HCT116 (cell line): ENCODE data around the gene NSUN7. TPM values are rescaled to one million over a fixed set of nuclear protein-coding genes. Genes with fewer than 3 reads are reported as not detected.

ENCODE experiments used
- ATAC-seq: fragments of 200-7000 bp; cut with Tn5 transposase; 2 replicates; pipeline ENCODE4 v1.9.1; 2020; ENCODE audit warnings: mild to moderate bottlenecking, moderate library complexity
- BruUV-seq: library from RNA; stranded (reverse); fragments of 400-500 nt; replicated peaks from 2 replicates; lab custom pipeline; 2021; lab: Mats Ljungman, UMichigan
- CTCF ChIA-PET: fragments of 300-600 bp; sonication (Branson Sonifier 250); formaldehyde crosslinking; loops from one replicate; lab custom pipeline; 2021; ENCODE audit warnings: antibody characterized with exemption; lab: Charles Lee
- POLR2A ChIA-PET: fragments of 300-600, 350-600 bp; sonication (Branson Sonifier 250); formaldehyde crosslinking; loops from one replicate; lab custom pipeline; 2021; ENCODE audit warnings: antibody characterized with exemption; lab: Charles Lee
- RAD21 ChIA-PET, 2 experiments: fragments of 300-600 bp; sonication (Branson Sonifier 250); formaldehyde crosslinking; loops; one replicate each; lab custom pipeline; 2023; ENCODE audit warnings: low total read pairs in 2 of 2; ENCODE audit not compliant: uncharacterized antibody in 2 of 2, unreplicated experiment in 2 of 2, low non-redundant PET in 1 of 2; lab: Charles Lee
- DNase-seq: peaks from one replicate; pipeline ENCODE4 v3.0.0-alpha.2; 2010; ENCODE audit warnings: low read depth, low spot score
- H2AFZ ChIP-seq: fragments of 200-600 bp; shearing (Covaris generic), sonication (generic); 2 replicates; pipeline ENCODE4 v1.6.1; 2017; ENCODE audit warnings: low read depth, mixed run types, mixed read lengths, antibody characterized with exemption, low read length; ENCODE audit not compliant: poor library complexity, severe bottlenecking
- H3K27ac ChIP-seq: 2 replicates; pipeline ENCODE4 v1.5.1; 2012; ENCODE audit warnings: low read depth, low read length
- H3K27me3 ChIP-seq: fragments of 200-600 bp; sonication (generic); 2 replicates; pipeline ENCODE4 v1.6.1; 2016; ENCODE audit warnings: mixed run types, low read length, mixed read lengths; ENCODE audit not compliant: insufficient read depth
- H3K36me3 ChIP-seq, 2 experiments: fragments of 200-500 bp in 1 of 2; fragments of 200-600 bp in 1 of 2; sonication (Bioruptor generic) in 1 of 2; sonication (generic) in 1 of 2; 2 replicates each; pipeline versions ENCODE4 v1.5.1 to v1.6.1; 2014 to 2016; ENCODE audit warnings: low read length in 2 of 2, inconsistent platforms in 1 of 2, mixed read lengths in 1 of 2, mixed run types in 1 of 2; ENCODE audit not compliant: insufficient read depth in 2 of 2, control insufficient read depth in 1 of 2
- H3K4me1 ChIP-seq, 2 experiments: fragments of 200-600 bp in 1 of 2; sonication (generic) in 1 of 2; 2 replicates each; pipeline versions ENCODE4 v1.5.1 to v1.6.1; 2012 to 2017; ENCODE audit warnings: low read length in 2 of 2, inconsistent platforms in 1 of 2, mild to moderate bottlenecking in 1 of 2, mixed read lengths in 1 of 2, mixed run types in 1 of 2, moderate library complexity in 1 of 2; ENCODE audit not compliant: insufficient read depth in 2 of 2, control insufficient read depth in 1 of 2
- H3K4me2 ChIP-seq: fragments of 200-600 bp; sonication (generic); 2 replicates; pipeline ENCODE4 v1.6.1; 2017; ENCODE audit warnings: mixed run types, low read length, mixed read lengths
- H3K4me3 ChIP-seq, 2 experiments: fragments of 200-600 bp in 1 of 2; sonication (generic) in 1 of 2; replicated peaks in 1 of 2; 2 replicates each; pipeline ENCODE4 v1.5.1; 2011 to 2016; ENCODE audit warnings: low read length in 2 of 2, control low read depth in 1 of 2, low read depth in 1 of 2, mild to moderate bottlenecking in 1 of 2, mixed read lengths in 1 of 2, mixed run types in 1 of 2
- H3K79me2 ChIP-seq: fragments of 200-600 bp; sonication (generic); 2 replicates; pipeline ENCODE4 v1.6.1; 2017; ENCODE audit warnings: mild to moderate bottlenecking, mixed run types, low read length, moderate library complexity, mixed read lengths; ENCODE audit not compliant: insufficient read depth
- H3K9ac ChIP-seq: fragments of 200-600 bp; sonication (generic); 2 replicates; pipeline ENCODE4 v1.6.1; 2016; ENCODE audit warnings: low read length, mixed read lengths
- H3K9me2 ChIP-seq: fragments of 200-600 bp; sonication (generic), shearing (Covaris generic); 2 replicates; pipeline ENCODE4 v1.6.1; 2017; ENCODE audit warnings: mixed run types, mild to moderate bottlenecking, moderate library complexity; ENCODE audit not compliant: insufficient read depth
- H3K9me3 ChIP-seq, 2 experiments: fragments of 200-500 bp in 1 of 2; fragments of 200-600 bp in 1 of 2; sonication (Bioruptor generic) in 1 of 2; sonication (generic) in 1 of 2; 2 replicates each; pipeline ENCODE4 v1.6.1; 2014 to 2017; ENCODE audit warnings: low read length in 2 of 2, mixed read lengths in 2 of 2, inconsistent platforms in 1 of 2, low read depth in 1 of 2, mild to moderate bottlenecking in 1 of 2, mixed run types in 1 of 2, moderate library complexity in 1 of 2; ENCODE audit not compliant: control insufficient read depth in 1 of 2, insufficient read depth in 1 of 2
- H4K20me1 ChIP-seq: fragments of 200-600 bp; sonication (generic), shearing (Covaris generic); 2 replicates; pipeline ENCODE4 v1.6.1; 2017; ENCODE audit warnings: mixed run types, mild to moderate bottlenecking, moderate library complexity; ENCODE audit not compliant: insufficient read depth
- ATF3 ChIP-seq: IDR thresholded peaks from 2 replicates; pipeline ENCODE4 v1.6.1; 2012
- CBX3 ChIP-seq: IDR thresholded peaks from 2 replicates; pipeline ENCODE4 v1.6.1; 2012; ENCODE audit warnings: low read depth
- EGR1 ChIP-seq: IDR thresholded peaks from 2 replicates; pipeline ENCODE4 v1.6.1; 2012; ENCODE audit warnings: low read depth
- ELF1 ChIP-seq: IDR thresholded peaks from 2 replicates; pipeline ENCODE4 v1.6.1; 2012; ENCODE audit warnings: low read depth, borderline replicate concordance
- EZH2phosphoT487 ChIP-seq: fragments of 200-600 bp; IDR thresholded peaks from 2 replicates; pipeline ENCODE4 v1.6.1; 2018; ENCODE audit warnings: antibody characterized with exemption, borderline replicate concordance
- FOSL1 ChIP-seq: IDR thresholded peaks from 2 replicates; pipeline ENCODE4 v1.6.1; 2012; ENCODE audit warnings: low read depth
- JUND ChIP-seq: IDR thresholded peaks from 2 replicates; pipeline ENCODE4 v1.6.1; 2012
- POLR2AphosphoS5 ChIP-seq: IDR thresholded peaks from 2 replicates; pipeline ENCODE4 v1.6.1; 2011; ENCODE audit warnings: mild to moderate bottlenecking, low read depth, low read length, moderate library complexity
- RAD21 ChIP-seq: IDR thresholded peaks from 2 replicates; pipeline ENCODE4 v1.6.1; 2012; ENCODE audit warnings: low read depth, mild to moderate bottlenecking
- REST ChIP-seq: IDR thresholded peaks from 2 replicates; pipeline ENCODE4 v1.6.1; 2012; ENCODE audit warnings: low read depth
- SIN3A ChIP-seq: IDR thresholded peaks from 2 replicates; pipeline ENCODE4 v1.6.1; 2012; ENCODE audit warnings: low read depth
- SP1 ChIP-seq: IDR thresholded peaks from 2 replicates; pipeline ENCODE4 v1.6.1; 2012; ENCODE audit warnings: low read depth
- SRF ChIP-seq: IDR thresholded peaks from 2 replicates; pipeline ENCODE4 v1.6.1; 2012; ENCODE audit warnings: low read depth
- TCF7L2 ChIP-seq: IDR thresholded peaks from 2 replicates; pipeline ENCODE4 v1.7.0; 2011; ENCODE audit warnings: borderline replicate concordance, inconsistent platforms; ENCODE audit not compliant: insufficient read depth, insufficient read length; ENCODE audit errors: extremely low read depth
- YY1 ChIP-seq: IDR thresholded peaks from 2 replicates; pipeline ENCODE4 v1.6.1; 2011; ENCODE audit warnings: low read length, low read depth, moderate library complexity, mild to moderate bottlenecking; ENCODE audit not compliant: insufficient replicate concordance; ENCODE audit errors: extremely low read depth
- ZBTB33 ChIP-seq: IDR thresholded peaks from 2 replicates; pipeline ENCODE4 v1.6.1; 2011; ENCODE audit warnings: mild to moderate bottlenecking, low read length, moderate library complexity; ENCODE audit not compliant: insufficient replicate concordance; ENCODE audit errors: extremely low read depth
- intact Hi-C: fragments of 100-400 bp; cut with micrococcal nuclease; formaldehyde crosslinking; loops from 2 replicates; pipeline ENCODE4 v1.10.0; 2022
- total RNA-seq: library from RNA; stranded (reverse); gene quantifications from one replicate; pipeline ENCODE4 v1.2.1, GENCODE V29; 2021; ENCODE audit not compliant: unreplicated experiment

Gene NSUN7
- total RNA-seq, 1 experiment from 2014 or later: 0.07 TPM

GRCh38 chr4:40832175-40832574, 82.4 kb downstream of the NSUN7 start:
- no peak for ATAC-seq
- CTCF ChIA-PET: interaction anchor here (1.6 kb wide), 1 partner anchor 9 kb away, joined by 6 read pairs; no protein-coding TSS in a partner anchor
- H3K36me3 ChIP-seq: no peaks in the 10 kb centered on the region
- H3K4me2 ChIP-seq: no peak overlapping the region
- H4K20me1 ChIP-seq: no peaks in the 10 kb centered on the region
- H3K27ac ChIP-seq: no peak overlapping the region
- no peak for TF ChIP-seq POLR2AphosphoS5
- TF ChIP-seq SRF: no peak
- no peak for TF ChIP-seq ZBTB33
- no peak for TF ChIP-seq EGR1
- TF ChIP-seq CBX3: no peak
- no peak for TF ChIP-seq ELF1
- TF ChIP-seq EZH2phosphoT487: no peak
- no peak for TF ChIP-seq TCF7L2
- TF ChIP-seq YY1: no peak
- TF ChIP-seq RAD21: no peak
- no peak for TF ChIP-seq FOSL1
- TF ChIP-seq REST: no peak
- TF ChIP-seq SP1: no peak
- TF ChIP-seq SIN3A: no peak
- no peak for TF ChIP-seq JUND
- no peak for TF ChIP-seq ATF3
- TF ChIP-seq, all 23 proteins: peak for 0
- no peaks in the 10 kb centered on the region for H3K9me3 ChIP-seq
- 0 out of 4 replicates have a peak, but pooled peaks cover 0 to 5% of the 10 kb centered on the region in 2 experiments for H3K4me1 ChIP-seq
- DNase-seq: no peak
- no peaks in the 10 kb centered on the region for H3K9me2 ChIP-seq
- POLR2A ChIA-PET: no interaction called here
- BruUV-seq: no TSS peak
- intact Hi-C loops: no loop called here
- no peak overlapping the region for H3K9ac ChIP-seq
- H3K79me2 ChIP-seq: no peaks in the 10 kb centered on the region
- RAD21 ChIA-PET: no interaction called here
- no peak overlapping the region for H2AFZ ChIP-seq
- no peak overlapping the region for H3K4me3 ChIP-seq
- no peaks in the 10 kb centered on the region for H3K27me3 ChIP-seq
